ENCODE measurements around the gene FGGY. TPM values are rescaled to one million over a fixed set of nuclear protein-coding genes. Genes with fewer than 3 reads are reported as not detected.
"Not testable (repeated sequence)": the region's sequence is repeated elsewhere in the genome, so short reads cannot be mapped to it uniquely, and the experiment has no call there.

FGGY gene
- total RNA-seq, 1 experiment from 2014 or later: 12.0 TPM

GRCh38 chr1:59735927-59736326 lies 439.0 kb downstream of the FGGY start:
- peaks cover 34% of the 10 kb centered on the region for H3K36me3 Mint-ChIP-seq
- H3K27me3 Mint-ChIP-seq (ENCODE audit: low read depth); H3K4me3 Mint-ChIP-seq; ATAC-seq; H3K27ac Mint-ChIP-seq; DNase-seq (ENCODE audit: low spot score); H3K4me1 Mint-ChIP-seq; POLR2A ChIA-PET; CTCF ChIA-PET: not testable (repeated sequence)
- peaks cover 38% of the 10 kb centered on the region for H3K9me3 Mint-ChIP-seq

- Mint-ChIP-seq H3K27ac (no peak overlapping the region), H3K4me1 (peaks cover 1% of the 10 kb centered on the region), H3K27me3 (ENCODE audit: low read depth) (0 out of 2 replicates have a peak, but pooled peaks cover 4% of the 10 kb centered on the region), H3K9me3 (peaks cover 38% of the 10 kb centered on the region), H3K4me3 (no peak overlapping the region), H3K36me3 (peaks cover 34% of the 10 kb centered on the region)
- TF ChIP-seq MXD4 (CRISPR knock-in tag; IDR thresholded peaks at IDR 0.05; ENCODE audit: borderline replicate concordance) (no peak), ZNF512 (CRISPR knock-in tag; IDR thresholded peaks at IDR 0.05; ENCODE audit: borderline replicate concordance) (no peak), ZNF416 (CRISPR knock-in tag; IDR thresholded peaks at IDR 0.05) (no peak), HMGXB4 (CRISPR knock-in tag; IDR thresholded peaks at IDR 0.05) (no peak), SOX15 (CRISPR knock-in tag; IDR thresholded peaks at IDR 0.05) (no peak), ELF4 (CRISPR knock-in tag; IDR thresholded peaks at IDR 0.05; ENCODE audit: low read depth) (no peak), FOXJ3 (CRISPR knock-in tag; IDR thresholded peaks at IDR 0.05; ENCODE audit: borderline replicate concordance) (no peak), OVOL2 (CRISPR knock-in tag; IDR thresholded peaks at IDR 0.05; ENCODE audit: borderline replicate concordance) (no peak), ZNF396 (CRISPR knock-in tag; IDR thresholded peaks at IDR 0.05; ENCODE audit: borderline replicate concordance) (no peak), GABPB1 (CRISPR knock-in tag; IDR thresholded peaks at IDR 0.05) (no peak), MAX (CRISPR knock-in tag; IDR thresholded peaks at IDR 0.05) (no peak), EMX1 (CRISPR knock-in tag; IDR thresholded peaks at IDR 0.05) (no peak), CBFB (CRISPR knock-in tag; IDR thresholded peaks at IDR 0.05; ENCODE audit: low read depth) (no peak), ZMAT4 (CRISPR knock-in tag; IDR thresholded peaks at IDR 0.05) (no peak), RELA (CRISPR knock-in tag; IDR thresholded peaks at IDR 0.05; ENCODE audit: borderline replicate concordance) (no peak)
- ChIA-PET CTCF (no interaction called here), POLR2A (no interaction called here)
- ATAC-seq (no peak), DNase-seq (ENCODE audit: low spot score) (no peak)
Observed at GRCh38 chr1:59736744-59737143, 439.9 kb downstream of the FGGY start.

- peaks cover 34% of the 10 kb centered on the region for H3K36me3 Mint-ChIP-seq
- 0 out of 2 replicates have a peak, but pooled peaks cover 4% of the 10 kb centered on the region for H3K27me3 Mint-ChIP-seq (ENCODE audit: low read depth)
- peaks cover 38% of the 10 kb centered on the region for H3K9me3 Mint-ChIP-seq
- DNase-seq (ENCODE audit: low spot score) (no peak), ATAC-seq (no peak)
- ChIA-PET CTCF (no interaction called here), POLR2A (no interaction called here)
- H3K4me3 Mint-ChIP-seq: no peak overlapping the region
- no peaks in the 10 kb centered on the region for H3K4me1 Mint-ChIP-seq
- no peak overlapping the region for H3K27ac Mint-ChIP-seq
- TF ChIP-seq ERG (CRISPR knock-in tag; IDR thresholded peaks at IDR 0.05) (no peak), SP1 (CRISPR knock-in tag; conservative IDR thresholded peaks at IDR 0.05) (no peak), ZNF121 (CRISPR knock-in tag; IDR thresholded peaks at IDR 0.05) (no peak), GABPB1 (CRISPR knock-in tag; IDR thresholded peaks at IDR 0.05) (no peak), CREB1 (CRISPR knock-in tag; IDR thresholded peaks at IDR 0.05) (no peak), ETV6 (CRISPR knock-in tag; IDR thresholded peaks at IDR 0.05) (no peak), RORB (CRISPR knock-in tag; IDR thresholded peaks at IDR 0.05) (no peak), AFF4 (CRISPR knock-in tag; IDR thresholded peaks at IDR 0.05; ENCODE audit: borderline replicate concordance) (no peak), ELF4 (CRISPR knock-in tag; IDR thresholded peaks at IDR 0.05; ENCODE audit: low read depth) (no peak), CBFB (CRISPR knock-in tag; IDR thresholded peaks at IDR 0.05; ENCODE audit: low read depth) (no peak), ATF1 (CRISPR knock-in tag; IDR thresholded peaks at IDR 0.05) (no peak), FOXP1 (CRISPR knock-in tag; IDR thresholded peaks at IDR 0.05; ENCODE audit: borderline replicate concordance) (no peak), ZNF671 (CRISPR knock-in tag; IDR thresholded peaks at IDR 0.05) (no peak), JAZF1 (CRISPR knock-in tag; IDR thresholded peaks at IDR 0.05) (no peak)
Observed at GRCh38 chr1:59737638-59738037, 440.7 kb downstream of the FGGY start.

Data from WTC11 (cell line).